H1 (cell line): Measurements from ENCODE around the gene HNF4A.

Experiments
- ASH2L ChIP-seq: fragments of 200-600, 300-600 bp; sonication (generic); IDR thresholded peaks from one replicate; pipeline ENCODE4 v1.7.1; 2017; ENCODE audit warnings: low read length
- CEBPB ChIP-seq: IDR thresholded peaks from 2 replicates; pipeline ENCODE4 v1.6.1; 2012; ENCODE audit warnings: low read depth, low read length
- CTCF ChIP-seq, 3 experiments: IDR thresholded peaks; 1 replicate in 2 of 3; 2 replicates in 1 of 3; pipeline versions ENCODE4 v1.5.1 to v1.6.1; 2011; ENCODE audit warnings: low read length in 3 of 3, mild to moderate bottlenecking in 3 of 3, inconsistent platforms in 2 of 3, low read depth in 1 of 3, moderate library complexity in 1 of 3; ENCODE audit not compliant: insufficient read depth in 1 of 3; ENCODE audit errors: control extremely low read depth in 1 of 3
- EZH2 ChIP-seq: fragments of 200-600 bp; sonication (generic); IDR thresholded peaks from 2 replicates; pipeline ENCODE4 v1.7.1; 2012; ENCODE audit warnings: low read depth, mild to moderate bottlenecking, moderate library complexity, low read length, inconsistent platforms; ENCODE audit not compliant: severe bottlenecking
- JUN ChIP-seq: IDR thresholded peaks from 2 replicates; pipeline ENCODE4 v1.6.1; 2011; ENCODE audit warnings: low read depth, mild to moderate bottlenecking, improper control_type of control experiment, low read length
- JUND ChIP-seq: IDR thresholded peaks from 2 replicates; pipeline ENCODE4 v1.6.1; 2011; ENCODE audit warnings: mild to moderate bottlenecking, improper control_type of control experiment, low read length
- POLR2A ChIP-seq, 2 experiments: IDR thresholded peaks; 1 replicate in 1 of 2; 2 replicates in 1 of 2; pipeline ENCODE4 v1.6.1; 2011; ENCODE audit warnings: low read depth in 2 of 2, low read length in 2 of 2, mild to moderate bottlenecking in 2 of 2; ENCODE audit errors: control extremely low read depth in 1 of 2
- POLR2AphosphoS5 ChIP-seq: IDR thresholded peaks from 2 replicates; pipeline ENCODE4 v1.6.1; 2011; ENCODE audit warnings: low read depth, low read length
- RAD21 ChIP-seq, 2 experiments: IDR thresholded peaks in 1 of 2; conservative IDR thresholded peaks in 1 of 2; 2 replicates each; pipeline ENCODE4 v1.6.1; 2011; ENCODE audit warnings: low read depth in 2 of 2, low read length in 2 of 2, improper control_type of control experiment in 1 of 2, inconsistent platforms in 1 of 2, mild to moderate bottlenecking in 1 of 2, moderate library complexity in 1 of 2
- SRF ChIP-seq: IDR thresholded peaks from 2 replicates; pipeline ENCODE4 v1.6.1; 2011; ENCODE audit warnings: mild to moderate bottlenecking, low read depth, low read length, moderate library complexity

- TF ChIP-seq SRF: no peak
- TF ChIP-seq CTCF (IDR thresholded peaks at IDR 0.05; ENCODE audit: control extremely low read depth in 1 of 3, insufficient read depth in 1 of 3, low read depth in 1 of 3, low read length in 3 of 3): no peak
- TF ChIP-seq RAD21 (IDR thresholded peaks at IDR 0.05 in 1 of 2, conservative IDR thresholded peaks at IDR 0.05 in 1 of 2; ENCODE audit: low read depth in 2 of 2, low read length in 2 of 2): no peak
- TF ChIP-seq POLR2AphosphoS5: no peak
- no peak for TF ChIP-seq ASH2L
- no peak for TF ChIP-seq JUND
- TF ChIP-seq JUN: no peak
- no peak for TF ChIP-seq CEBPB
- TF ChIP-seq EZH2: no peak
- TF ChIP-seq POLR2A (IDR thresholded peaks at IDR 0.05; ENCODE audit: control extremely low read depth in 1 of 2, low read depth in 2 of 2, low read length in 2 of 2): no peak
These were observed 70.4 kb downstream of the HNF4A start for GRCh38 chr20:44425923-44426322.
